Measurements from ENCODE around the gene GPC6. TPM values are rescaled to one million over a fixed set of nuclear protein-coding genes. Genes with fewer than 3 reads are reported as not detected.

Gene GPC6
- total and polyA plus RNA-seq, 2 donors (not counting 1 experiment from before 2014, with no cell fraction given), result not detected

DNA sequence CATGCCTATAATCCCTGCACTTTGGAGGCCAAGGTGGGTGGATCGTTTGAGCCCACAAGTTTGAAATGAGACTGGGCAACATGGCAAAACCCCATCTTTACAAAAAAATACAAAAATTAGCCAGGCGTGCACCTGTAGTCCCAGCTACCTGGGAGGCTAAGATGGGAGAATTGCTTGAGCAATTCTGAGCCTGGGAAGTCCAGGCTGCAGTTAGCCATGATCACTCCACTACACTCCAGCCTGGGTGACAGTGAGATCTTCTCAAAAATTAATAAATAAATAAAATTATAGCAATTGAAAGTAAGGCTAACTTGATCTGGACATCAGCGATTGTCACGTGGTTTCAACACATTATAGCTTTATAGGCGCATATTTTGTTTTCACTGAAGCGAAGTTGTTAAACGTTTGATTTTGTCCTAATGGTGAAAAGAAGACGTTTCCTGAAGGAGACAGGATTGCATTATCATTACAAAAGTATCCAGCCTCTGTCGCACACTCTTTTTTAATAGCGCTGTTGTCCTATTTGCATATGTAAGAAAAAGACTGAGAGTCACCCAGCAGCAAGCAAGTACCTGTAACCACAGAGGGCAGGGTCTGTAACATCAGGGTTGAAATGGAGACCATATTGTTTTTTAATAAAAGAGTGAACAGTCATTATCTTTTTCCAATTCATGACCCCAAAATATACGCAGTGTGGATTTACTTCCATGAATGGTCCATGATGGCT lies 917.2 kb downstream of the GPC6 start:
- TF ChIP-seq EZH2 (IDR thresholded peaks at IDR 0.05; ENCODE audit: borderline replicate concordance, insufficient read depth, low read depth, low read length, poor library complexity, severe bottlenecking), result no peak
- TF ChIP-seq, protein P1, sequence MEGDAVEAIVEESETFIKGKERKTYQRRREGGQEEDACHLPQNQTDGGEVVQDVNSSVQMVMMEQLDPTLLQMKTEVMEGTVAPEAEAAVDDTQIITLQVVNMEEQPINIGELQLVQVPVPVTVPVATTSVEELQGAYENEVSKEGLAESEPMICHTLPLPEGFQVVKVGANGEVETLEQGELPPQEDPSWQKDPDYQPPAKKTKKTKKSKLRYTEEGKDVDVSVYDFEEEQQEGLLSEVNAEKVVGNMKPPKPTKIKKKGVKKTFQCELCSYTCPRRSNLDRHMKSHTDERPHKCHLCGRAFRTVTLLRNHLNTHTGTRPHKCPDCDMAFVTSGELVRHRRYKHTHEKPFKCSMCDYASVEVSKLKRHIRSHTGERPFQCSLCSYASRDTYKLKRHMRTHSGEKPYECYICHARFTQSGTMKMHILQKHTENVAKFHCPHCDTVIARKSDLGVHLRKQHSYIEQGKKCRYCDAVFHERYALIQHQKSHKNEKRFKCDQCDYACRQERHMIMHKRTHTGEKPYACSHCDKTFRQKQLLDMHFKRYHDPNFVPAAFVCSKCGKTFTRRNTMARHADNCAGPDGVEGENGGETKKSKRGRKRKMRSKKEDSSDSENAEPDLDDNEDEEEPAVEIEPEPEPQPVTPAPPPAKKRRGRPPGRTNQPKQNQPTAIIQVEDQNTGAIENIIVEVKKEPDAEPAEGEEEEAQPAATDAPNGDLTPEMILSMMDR (IDR thresholded peaks at IDR 0.05), result no peak
- intact Hi-C loops (cut with micrococcal nuclease), result no loop called here
- ATAC-seq (ENCODE audit: low read depth) (no peak), DNase-seq (no peak)
- H3K4me2 ChIP-seq (replicated peaks; ENCODE audit: low read depth, low read length, poor library complexity, severe bottlenecking), result no peak overlapping the region
- 100% methylated on average over 1 of the region's 11 CpGs for WGBS (ENCODE audit: insufficient coverage)
- H3K27me3 ChIP-seq (replicated peaks in 1 of 4; ENCODE audit: control extremely low read depth in 1 of 4, control insufficient read depth in 3 of 4, insufficient read depth in 4 of 4, low read length in 3 of 4), result no peaks in the 10 kb centered on the region
- no peak overlapping the region for H3K4me3 ChIP-seq (ENCODE audit: control extremely low read depth in 1 of 5, extremely low read depth in 1 of 5, insufficient read depth in 1 of 5, low read depth in 2 of 5, low read length in 4 of 5)
- no peaks in the 10 kb centered on the region for H4K20me1 ChIP-seq (ENCODE audit: control insufficient read depth, insufficient read depth, low read length, poor library complexity, severe bottlenecking)
- no peak overlapping the region for H3K4me3 Mint-ChIP-seq
- H2AFZ ChIP-seq (ENCODE audit: insufficient read depth, low read depth, low read length, poor library complexity, severe bottlenecking), result no peak overlapping the region
- no peaks in the 10 kb centered on the region for H3K9me3 Mint-ChIP-seq (ENCODE audit: insufficient read depth)
- CTCF ChIA-PET, result no interaction called here
- H3K27ac Mint-ChIP-seq, result no peak overlapping the region
- no peaks in the 10 kb centered on the region for H3K27me3 Mint-ChIP-seq
- H3K9me3 ChIP-seq (ENCODE audit: control extremely low read depth in 1 of 3, control insufficient read depth in 2 of 3, insufficient read depth in 1 of 3, low read length in 2 of 3), result no peaks in the 10 kb centered on the region
- POLR2A ChIA-PET, result no interaction called here
- no peaks in the 10 kb centered on the region for H3K36me3 ChIP-seq (replicated peaks in 1 of 2; ENCODE audit: control extremely low read depth in 1 of 2, control insufficient read depth in 1 of 2, extremely low read depth in 1 of 2, insufficient read depth in 2 of 2, low read length in 1 of 2)
- H3K4me1 Mint-ChIP-seq, result no peaks in the 10 kb centered on the region
- H3K79me2 ChIP-seq (ENCODE audit: control insufficient read depth, insufficient read depth, low read length), result no peaks in the 10 kb centered on the region
- H3K27ac ChIP-seq (ENCODE audit: low read length in 2 of 2), result no peak overlapping the region
- no peak overlapping the region for H3K9ac ChIP-seq (ENCODE audit: low read length)
- H3K4me1 ChIP-seq (ENCODE audit: control insufficient read depth in 2 of 2, insufficient read depth in 2 of 2, low read length in 2 of 2), result no peaks in the 10 kb centered on the region

- H3K4me1 ChIP-seq (ENCODE audit: control insufficient read depth in 2 of 2, insufficient read depth in 2 of 2, low read length in 2 of 2), result no peaks in the 10 kb centered on the region
- H3K27ac ChIP-seq (ENCODE audit: low read length in 2 of 2), result no peak overlapping the region
- no peaks in the 10 kb centered on the region for H3K36me3 ChIP-seq (replicated peaks in 1 of 2; ENCODE audit: control extremely low read depth in 1 of 2, control insufficient read depth in 1 of 2, extremely low read depth in 1 of 2, insufficient read depth in 2 of 2, low read length in 1 of 2)
- intact Hi-C loops (cut with micrococcal nuclease), result no loop called here
- no CpG with 5 or more reads among the region's 2 CpGs for WGBS (ENCODE audit: insufficient coverage)
- Mint-ChIP-seq H3K9me3 (ENCODE audit: insufficient read depth) (no peaks in the 10 kb centered on the region), H3K27ac (no peak overlapping the region), H3K4me3 (no peak overlapping the region), H3K4me1 (no peaks in the 10 kb centered on the region), H3K27me3 (no peaks in the 10 kb centered on the region)
- no peak for ATAC-seq (ENCODE audit: low read depth)
- no peaks in the 10 kb centered on the region for H4K20me1 ChIP-seq (ENCODE audit: control insufficient read depth, insufficient read depth, low read length, poor library complexity, severe bottlenecking)
- no peak overlapping the region for H3K4me3 ChIP-seq (ENCODE audit: control extremely low read depth in 1 of 5, extremely low read depth in 1 of 5, insufficient read depth in 1 of 5, low read depth in 2 of 5, low read length in 4 of 5)
- no peaks in the 10 kb centered on the region for H3K27me3 ChIP-seq (replicated peaks in 1 of 4; ENCODE audit: control extremely low read depth in 1 of 4, control insufficient read depth in 3 of 4, insufficient read depth in 4 of 4, low read length in 3 of 4)
- POLR2A ChIA-PET, result no interaction called here
- H3K4me2 ChIP-seq (replicated peaks; ENCODE audit: low read depth, low read length, poor library complexity, severe bottlenecking), result no peak overlapping the region
- H3K79me2 ChIP-seq (ENCODE audit: control insufficient read depth, insufficient read depth, low read length), result no peaks in the 10 kb centered on the region
- H3K9me3 ChIP-seq (ENCODE audit: control extremely low read depth in 1 of 3, control insufficient read depth in 2 of 3, insufficient read depth in 1 of 3, low read length in 2 of 3), result no peaks in the 10 kb centered on the region
- TF ChIP-seq EZH2 (IDR thresholded peaks at IDR 0.05; ENCODE audit: borderline replicate concordance, insufficient read depth, low read depth, low read length, poor library complexity, severe bottlenecking), result no peak
- TF ChIP-seq, protein P1 (IDR thresholded peaks at IDR 0.05), result no peak
- H3K9ac ChIP-seq (ENCODE audit: low read length), result no peak overlapping the region
- H2AFZ ChIP-seq (ENCODE audit: insufficient read depth, low read depth, low read length, poor library complexity, severe bottlenecking), result no peak overlapping the region
- no peak for DNase-seq
- CTCF ChIA-PET, result no interaction called here
Measured at GRCh38 chr13:94145966-94146365, 919.4 kb downstream of the GPC6 start.

Measured in B cell (primary cell).